ENCODE data around the gene DNAJC11. TPM values are rescaled to one million over a fixed set of nuclear protein-coding genes. Genes with fewer than 3 reads are reported as not detected.

The DNAJC11 gene
- polyA plus RNA-seq, 4 donors = 58.6 to 67.8 (median 59.8) TPM

GRCh38 chr1:6588893-6589520 is 112.6 kb downstream of the DNAJC11 start:
- no peak for DNase-seq (ENCODE audit: low read depth in 4 of 4, low spot score in 3 of 4)

- DNase-seq (ENCODE audit: low read depth in 4 of 4, low spot score in 3 of 4) = no peak
Observed at GRCh38 chr1:6588128-6588892, 113.3 kb downstream of the DNAJC11 start.

- no peak for DNase-seq (ENCODE audit: low read depth in 4 of 4, low spot score in 3 of 4)
Observed at GRCh38 chr1:6587261-6588005, 114.2 kb downstream of the DNAJC11 start.

- no peak for DNase-seq (ENCODE audit: low read depth in 4 of 4, low spot score in 3 of 4)
Observed at GRCh38 chr1:6586404-6586816, 115.2 kb downstream of the DNAJC11 start.

- DNase-seq (ENCODE audit: low read depth in 4 of 4, low spot score in 3 of 4) = no peak
Observed at GRCh38 chr1:6585841-6586240, 115.8 kb downstream of the DNAJC11 start.

GRCh38 chr1:6585081-6585722 is 116.4 kb downstream of the DNAJC11 start:
- DNase-seq (ENCODE audit: low read depth in 4 of 4, low spot score in 3 of 4) = no peak

Other genes with a start within 250 kb of the DNAJC11 start
- 10 to 100 TPM; 11.1 to 13.8 (median 12.5) TPM for gene TNFRSF25, start 235.6 kb downstream of the DNAJC11 start, polyA plus RNA-seq (ENCODE audit: insufficient read length in 4 of 4)
- gene PLEKHG5, start 210.1 kb downstream of the DNAJC11 start, polyA plus RNA-seq (ENCODE audit: insufficient read length in 4 of 4) = 10 to 100 TPM; 12.6 to 18.0 (median 13.3) TPM
- gene NOL9, start 147.3 kb downstream of the DNAJC11 start, polyA plus RNA-seq (ENCODE audit: insufficient read length in 4 of 4) = 10 to 100 TPM; 15.4 to 19.1 (median 16.3) TPM
- gene TAS1R1, start 146.5 kb downstream of the DNAJC11 start, polyA plus RNA-seq (ENCODE audit: insufficient read length in 4 of 4) = under 1 TPM in 3 of 4 donors, not detected in 1; 0.07 to 0.15 (median 0.13) TPM
- 10 to 100 TPM; 24.1 to 35.8 (median 28.1) TPM for gene ZBTB48, start 121.8 kb downstream of the DNAJC11 start, polyA plus RNA-seq (ENCODE audit: insufficient read length in 4 of 4)
- gene KLHL21, start 98.9 kb downstream of the DNAJC11 start, polyA plus RNA-seq (ENCODE audit: insufficient read length in 4 of 4) = 10 to 100 TPM; 14.9 to 16.6 (median 15.2) TPM
- gene PHF13, start 88.1 kb downstream of the DNAJC11 start, polyA plus RNA-seq (ENCODE audit: insufficient read length in 4 of 4) = 10 to 100 TPM; 24.8 to 26.8 (median 26.2) TPM
- 10 to 100 TPM; 17.5 to 22.8 (median 19.2) TPM for gene THAP3, start 76.9 kb downstream of the DNAJC11 start, polyA plus RNA-seq (ENCODE audit: insufficient read length in 4 of 4)
- gene CAMTA1, start 83.6 kb upstream of the DNAJC11 start, polyA plus RNA-seq (ENCODE audit: insufficient read length in 4 of 4) = 10 to 100 TPM; 89.3 to 98.2 (median 92.9) TPM

Measured in right renal pelvis (tissue), 4 donors.